Measurements from ENCODE around the gene PYGM.

The PYGM gene

DNA sequence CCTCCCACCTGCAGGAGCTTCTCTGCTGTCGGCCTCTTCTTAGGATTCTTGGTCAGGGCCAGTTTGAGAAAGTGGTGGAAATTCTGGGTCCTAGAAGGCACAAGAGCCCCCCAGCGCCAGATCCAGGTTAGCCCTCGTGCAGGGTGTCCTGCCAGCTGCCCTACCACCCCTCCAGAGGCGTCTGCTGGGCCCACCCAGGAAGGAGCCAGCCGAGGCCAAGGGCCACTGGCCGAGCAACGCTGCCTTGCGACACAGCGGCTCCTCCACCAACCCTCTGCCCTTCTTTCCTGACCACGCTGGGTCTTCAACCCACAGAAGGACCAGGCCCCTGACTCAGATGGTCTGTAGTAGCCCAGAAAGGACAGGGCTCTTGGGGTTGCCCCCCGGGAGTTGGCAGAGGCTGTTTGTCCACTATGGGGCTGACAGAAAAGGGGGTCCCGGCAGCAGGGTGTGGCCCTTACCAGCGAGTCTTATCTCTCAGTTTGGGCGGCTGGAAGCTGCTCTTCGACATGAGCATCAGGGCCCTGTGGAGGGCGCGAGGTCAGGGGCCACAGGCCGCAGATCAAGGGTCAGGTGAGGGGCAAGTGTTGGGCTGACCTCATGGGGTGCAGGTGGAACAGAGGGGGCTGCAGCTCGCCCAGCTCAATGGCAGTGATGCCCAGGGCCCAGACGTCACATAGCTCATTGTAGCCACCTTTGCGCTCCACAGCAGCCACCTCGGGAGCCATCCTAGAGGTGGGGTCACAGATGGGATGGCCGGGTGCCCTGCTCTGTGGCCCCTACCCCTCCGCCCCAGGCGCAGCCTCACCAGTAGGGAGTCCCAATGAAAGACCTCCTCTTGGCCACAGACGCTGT, 40.8 kb upstream of the PYGM start:
- Histone ChIP-seq H3K27me3 (ENCODE audit: control insufficient read depth in 5 of 5, insufficient read depth in 4 of 5, low read length in 5 of 5) (no peaks in the 10 kb centered on the region), H3K9me3 (ENCODE audit: control insufficient read depth in 5 of 5, low read length in 5 of 5) (no peaks in the 10 kb centered on the region), H3K9ac (ENCODE audit: low read length in 5 of 5) (no peak overlapping the region), H3K27ac (ENCODE audit: low read depth, low read length) (peak overlapping the region; percentile 70), H3K4me1 (ENCODE audit: control insufficient read depth in 5 of 5, insufficient read depth in 5 of 5, low read length in 5 of 5) (peaks cover 2 to 33% (median 29%) of the 10 kb centered on the region in 5 donors), H3K36me3 (ENCODE audit: control insufficient read depth in 5 of 5, insufficient read depth in 5 of 5, low read length in 5 of 5) (peaks cover 0 to 44% (median 37%) of the 10 kb centered on the region in 5 donors), H3K4me3 (ENCODE audit: low read depth in 1 of 5, low read length in 5 of 5) (no peak overlapping the region)

DNA sequence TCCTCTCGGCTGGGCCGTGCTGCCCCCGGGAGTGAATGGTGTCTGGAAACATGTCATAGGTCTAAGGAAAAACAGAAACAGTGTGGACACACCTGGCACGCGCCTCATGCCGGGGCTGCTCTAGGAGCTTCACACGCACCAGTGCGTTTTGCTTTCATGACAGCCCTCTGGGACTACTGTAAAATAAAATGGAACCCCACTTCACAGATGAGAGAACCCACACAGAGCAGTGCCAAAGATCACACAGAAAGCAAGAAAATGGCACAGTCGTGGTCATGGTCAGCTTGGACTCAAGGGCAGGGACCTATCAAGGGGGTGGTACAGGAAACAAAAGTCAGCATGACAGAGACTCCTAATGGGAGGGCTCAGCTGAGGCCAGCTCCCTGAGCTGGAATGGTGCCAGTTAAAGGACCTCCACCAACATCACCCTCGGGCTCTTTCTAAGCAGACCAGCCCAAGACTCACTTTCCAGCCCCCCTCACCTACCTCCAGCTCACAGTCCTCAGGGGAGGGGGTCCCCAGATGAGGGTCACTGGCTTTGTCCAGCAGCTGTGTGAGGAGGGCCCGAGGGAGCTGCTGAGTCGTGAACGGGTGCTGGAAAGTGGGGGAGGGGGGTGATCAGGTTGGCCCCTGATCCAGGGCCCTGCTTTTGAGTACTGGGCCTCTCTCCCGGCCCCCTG, 40.0 kb upstream of the PYGM start:
- H3K36me3 ChIP-seq (ENCODE audit: control insufficient read depth in 5 of 5, insufficient read depth in 5 of 5, low read length in 5 of 5), result peaks cover 0 to 36% (median 30%) of the 10 kb centered on the region in 5 donors
- H3K9me3 ChIP-seq (ENCODE audit: control insufficient read depth in 5 of 5, low read length in 5 of 5), result no peaks in the 10 kb centered on the region
- peaks cover 2 to 33% (median 29%) of the 10 kb centered on the region in 5 donors for H3K4me1 ChIP-seq (ENCODE audit: control insufficient read depth in 5 of 5, insufficient read depth in 5 of 5, low read length in 5 of 5)
- H3K27me3 ChIP-seq (ENCODE audit: control insufficient read depth in 5 of 5, insufficient read depth in 4 of 5, low read length in 5 of 5), result no peaks in the 10 kb centered on the region
- H3K27ac ChIP-seq (ENCODE audit: low read depth, low read length), result no peak overlapping the region
- H3K9ac ChIP-seq (ENCODE audit: low read length in 5 of 5), result peak overlapping the region in 1 of 5 donors; percentile 30
- H3K4me3 ChIP-seq (ENCODE audit: low read depth in 1 of 5, low read length in 5 of 5), result no peak overlapping the region

DNA sequence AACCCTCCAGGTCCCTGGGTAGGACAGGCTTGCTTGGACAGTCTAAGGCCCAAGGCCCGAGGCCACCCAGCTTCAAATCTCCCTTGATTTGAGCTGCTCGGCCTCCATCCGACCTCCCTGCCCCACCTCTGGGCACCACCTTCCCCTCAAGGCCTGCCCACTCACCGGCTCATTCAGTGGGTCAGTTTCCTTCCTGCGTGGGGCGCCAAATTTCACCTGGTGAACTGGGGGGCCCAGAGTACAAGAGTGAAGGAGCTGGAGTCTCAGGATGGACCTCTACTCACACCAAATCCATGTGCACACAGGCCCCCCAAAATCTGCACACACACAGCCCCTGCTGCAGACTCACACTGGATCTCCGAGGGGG, 39.5 kb upstream of the PYGM start:
- Histone ChIP-seq H3K4me1 (ENCODE audit: control insufficient read depth in 5 of 5, insufficient read depth in 5 of 5, low read length in 5 of 5) (peaks cover 2 to 32% (median 27%) of the 10 kb centered on the region in 5 donors), H3K36me3 (ENCODE audit: control insufficient read depth in 5 of 5, insufficient read depth in 5 of 5, low read length in 5 of 5) (peaks cover 0 to 34% (median 29%) of the 10 kb centered on the region in 5 donors), H3K4me3 (ENCODE audit: low read depth in 1 of 5, low read length in 5 of 5) (no peak overlapping the region), H3K27ac (ENCODE audit: low read depth, low read length) (no peak overlapping the region), H3K9ac (ENCODE audit: low read length in 5 of 5) (no peak overlapping the region), H3K9me3 (ENCODE audit: control insufficient read depth in 5 of 5, low read length in 5 of 5) (no peaks in the 10 kb centered on the region), H3K27me3 (ENCODE audit: control insufficient read depth in 5 of 5, insufficient read depth in 4 of 5, low read length in 5 of 5) (no peaks in the 10 kb centered on the region)

DNA sequence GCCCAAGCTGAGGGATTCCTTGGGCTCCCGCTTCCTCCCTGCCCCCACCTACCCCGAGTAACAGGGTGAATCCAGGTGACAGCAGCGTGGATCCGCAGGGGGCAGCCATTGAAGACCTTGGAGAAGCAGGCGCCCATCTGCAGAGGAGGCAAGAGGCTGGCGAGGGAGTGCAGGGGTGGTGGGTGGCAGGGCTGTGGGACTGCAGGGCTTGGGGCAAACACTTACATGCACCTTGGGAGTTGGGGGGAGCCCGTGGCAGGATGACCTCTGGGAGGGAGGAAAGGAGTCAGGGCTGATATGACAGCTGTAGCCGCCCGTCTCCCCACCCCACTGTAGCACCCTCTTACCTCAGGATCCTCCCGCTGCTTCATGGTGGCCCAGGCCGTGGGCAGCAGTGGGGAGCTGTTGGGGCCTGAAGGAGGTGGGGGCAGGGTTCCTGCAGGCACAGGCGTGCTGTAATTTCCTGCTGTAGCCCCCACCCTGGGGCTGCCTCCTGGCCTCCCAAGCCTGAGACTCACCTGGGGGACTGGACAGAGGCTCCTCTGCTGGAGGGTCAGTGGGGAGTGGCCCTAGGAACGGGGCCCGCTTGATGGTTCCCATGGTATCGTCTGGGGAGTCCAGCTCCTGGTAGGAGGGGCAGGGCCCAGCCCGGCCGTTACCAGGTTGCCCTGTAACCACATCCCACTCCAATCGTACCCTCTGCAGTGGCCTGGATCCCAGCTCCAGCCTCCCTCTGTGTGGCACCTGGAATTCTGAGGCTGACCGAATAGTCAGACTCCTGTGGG, 37.2 kb upstream of the PYGM start:
- Histone ChIP-seq H3K4me1 (ENCODE audit: control insufficient read depth in 5 of 5, insufficient read depth in 5 of 5, low read length in 5 of 5) (peaks cover 0 to 28% (median 10%) of the 10 kb centered on the region in 5 donors), H3K27ac (ENCODE audit: low read depth, low read length) (no peak overlapping the region), H3K36me3 (ENCODE audit: control insufficient read depth in 5 of 5, insufficient read depth in 5 of 5, low read length in 5 of 5) (peaks cover 0 to 37% (median 29%) of the 10 kb centered on the region in 5 donors), H3K4me3 (ENCODE audit: low read depth in 1 of 5, low read length in 5 of 5) (no peak overlapping the region), H3K27me3 (ENCODE audit: control insufficient read depth in 5 of 5, insufficient read depth in 4 of 5, low read length in 5 of 5) (no peaks in the 10 kb centered on the region), H3K9ac (ENCODE audit: low read length in 5 of 5) (no peak overlapping the region), H3K9me3 (ENCODE audit: control insufficient read depth in 5 of 5, low read length in 5 of 5) (no peaks in the 10 kb centered on the region)

DNA sequence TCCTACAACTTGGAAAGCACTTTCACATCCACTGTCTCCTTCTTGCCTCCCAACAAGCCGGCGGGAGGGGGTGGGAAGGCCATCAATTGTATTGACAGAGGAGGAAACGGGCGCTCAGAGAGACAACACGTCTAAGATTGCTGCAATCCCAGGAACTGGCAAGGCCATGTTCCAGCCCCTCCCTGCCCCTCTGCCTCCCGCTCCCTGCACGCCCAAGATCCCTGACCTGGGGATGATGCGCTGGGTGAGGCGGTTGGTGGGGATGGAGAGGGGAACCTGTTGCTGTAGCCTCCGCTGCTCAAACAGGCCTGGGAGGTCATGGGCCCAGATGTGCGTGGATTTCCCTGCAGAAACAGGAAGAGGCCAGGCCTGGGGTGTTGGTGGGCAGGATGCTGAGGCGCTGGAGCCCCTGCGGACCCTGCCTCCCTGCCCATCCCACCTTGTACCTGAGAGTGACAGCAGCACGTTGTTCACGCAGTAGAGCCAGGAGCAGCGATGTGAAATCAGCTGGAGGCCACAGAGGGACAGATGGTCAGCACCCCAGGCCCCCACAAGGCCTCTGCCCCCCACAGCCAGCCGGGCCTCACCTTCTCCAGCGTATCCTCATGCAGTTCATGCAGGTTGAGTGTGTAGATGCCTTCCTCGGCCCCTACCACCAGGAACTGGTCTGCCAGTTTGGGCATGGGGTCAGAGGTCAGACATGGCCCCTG, 36.4 kb upstream of the PYGM start:
- Histone ChIP-seq H3K9me3 (ENCODE audit: control insufficient read depth in 5 of 5, low read length in 5 of 5) (no peaks in the 10 kb centered on the region), H3K9ac (ENCODE audit: low read length in 5 of 5) (no peak overlapping the region), H3K27me3 (ENCODE audit: control insufficient read depth in 5 of 5, insufficient read depth in 4 of 5, low read length in 5 of 5) (no peaks in the 10 kb centered on the region), H3K36me3 (ENCODE audit: control insufficient read depth in 5 of 5, insufficient read depth in 5 of 5, low read length in 5 of 5) (peaks cover 0 to 44% (median 29%) of the 10 kb centered on the region in 5 donors), H3K27ac (ENCODE audit: low read depth, low read length) (no peak overlapping the region), H3K4me3 (ENCODE audit: low read depth in 1 of 5, low read length in 5 of 5) (no peak overlapping the region), H3K4me1 (ENCODE audit: control insufficient read depth in 5 of 5, insufficient read depth in 5 of 5, low read length in 5 of 5) (peaks cover 0 to 22% (median 3%) of the 10 kb centered on the region in 5 donors)

DNA sequence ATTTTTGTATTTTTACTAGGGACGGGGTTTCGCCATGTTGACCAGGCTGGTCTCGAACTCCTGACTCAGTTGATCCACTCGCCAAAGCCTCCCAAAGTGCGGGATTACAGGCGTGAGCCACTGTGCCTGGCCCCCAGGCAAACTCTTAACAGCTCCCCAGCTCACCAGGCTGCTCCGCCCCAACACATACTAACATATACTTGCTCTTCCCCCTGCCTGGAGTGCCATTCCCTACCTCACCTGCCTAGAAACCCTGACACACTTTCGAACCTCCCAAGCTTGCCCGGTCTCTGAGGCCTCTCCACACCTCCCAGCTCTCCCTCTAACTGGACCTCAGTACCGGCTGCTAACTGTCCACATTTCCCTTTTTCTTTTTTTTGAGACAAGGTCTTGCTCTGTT, 34.8 kb upstream of the PYGM start:
- Histone ChIP-seq H3K27me3 (ENCODE audit: control insufficient read depth in 5 of 5, insufficient read depth in 4 of 5, low read length in 5 of 5) (no peaks in the 10 kb centered on the region), H3K9me3 (ENCODE audit: control insufficient read depth in 5 of 5, low read length in 5 of 5) (no peaks in the 10 kb centered on the region), H3K4me1 (ENCODE audit: control insufficient read depth in 5 of 5, insufficient read depth in 5 of 5, low read length in 5 of 5) (peaks cover 0 to 17% (median 2%) of the 10 kb centered on the region in 5 donors), H3K9ac (ENCODE audit: low read length in 5 of 5) (no peak overlapping the region), H3K4me3 (ENCODE audit: low read depth in 1 of 5, low read length in 5 of 5) (no peak overlapping the region), H3K36me3 (ENCODE audit: control insufficient read depth in 5 of 5, insufficient read depth in 5 of 5, low read length in 5 of 5) (peaks cover 0 to 53% (median 35%) of the 10 kb centered on the region in 5 donors), H3K27ac (ENCODE audit: low read depth, low read length) (no peak overlapping the region)

DNA sequence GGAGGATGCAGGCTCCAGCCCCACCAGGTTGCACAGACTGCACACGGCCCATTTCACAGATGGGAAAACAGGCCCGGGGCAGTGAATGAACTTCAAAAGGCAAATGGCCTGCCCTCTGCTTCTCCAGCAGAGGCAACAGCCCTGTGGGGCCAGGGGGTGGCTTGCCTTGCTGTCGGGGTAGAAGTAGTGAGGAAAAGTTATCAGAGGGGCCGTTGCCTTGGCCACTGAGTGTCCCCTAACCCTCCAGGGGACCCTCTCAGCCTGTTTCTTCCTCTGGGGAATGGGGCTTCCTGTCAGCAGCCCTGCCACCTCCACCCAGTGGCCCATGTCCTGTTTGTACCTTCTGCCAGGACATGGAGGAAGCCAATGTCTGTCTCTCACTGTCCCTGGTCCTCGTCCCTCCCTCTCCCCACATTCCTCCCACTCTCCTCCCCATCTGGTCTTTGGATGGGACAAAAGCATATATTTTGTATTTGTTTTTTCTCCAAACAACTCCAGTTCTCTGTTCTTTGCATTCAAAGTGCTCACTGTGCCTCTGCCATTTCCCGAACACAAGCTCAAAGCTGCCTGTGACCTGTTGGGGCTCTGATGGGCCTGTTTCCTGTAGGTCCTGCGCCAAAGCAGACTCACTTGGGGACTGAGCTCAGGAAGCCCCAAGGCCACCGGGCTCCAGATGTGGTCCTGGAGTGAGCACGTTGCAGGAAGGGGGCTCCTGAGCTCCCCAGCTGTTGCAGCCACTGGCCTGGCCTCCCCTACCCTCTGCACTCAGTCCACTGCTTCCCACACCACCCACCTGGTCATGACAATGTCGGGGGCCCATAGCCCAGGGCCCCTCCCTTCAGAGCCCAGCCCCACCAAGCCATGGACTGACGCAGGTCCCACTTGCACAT, 33.7 kb upstream of the PYGM start:
- H3K27ac ChIP-seq (ENCODE audit: low read depth, low read length), result no peak overlapping the region
- H3K4me3 ChIP-seq (ENCODE audit: low read depth in 1 of 5, low read length in 5 of 5), result no peak overlapping the region
- no peaks in the 10 kb centered on the region for H3K9me3 ChIP-seq (ENCODE audit: control insufficient read depth in 5 of 5, low read length in 5 of 5)
- peak overlapping the region in 2 of 5 donors; percentile 6 to 53 for H3K9ac ChIP-seq (ENCODE audit: low read length in 5 of 5)
- H3K36me3 ChIP-seq (ENCODE audit: control insufficient read depth in 5 of 5, insufficient read depth in 5 of 5, low read length in 5 of 5), result peaks cover 0 to 53% (median 39%) of the 10 kb centered on the region in 5 donors
- peaks cover 0 to 17% (median 2%) of the 10 kb centered on the region in 5 donors for H3K4me1 ChIP-seq (ENCODE audit: control insufficient read depth in 5 of 5, insufficient read depth in 5 of 5, low read length in 5 of 5)
- H3K27me3 ChIP-seq (ENCODE audit: control insufficient read depth in 5 of 5, insufficient read depth in 4 of 5, low read length in 5 of 5), result no peaks in the 10 kb centered on the region

DNA sequence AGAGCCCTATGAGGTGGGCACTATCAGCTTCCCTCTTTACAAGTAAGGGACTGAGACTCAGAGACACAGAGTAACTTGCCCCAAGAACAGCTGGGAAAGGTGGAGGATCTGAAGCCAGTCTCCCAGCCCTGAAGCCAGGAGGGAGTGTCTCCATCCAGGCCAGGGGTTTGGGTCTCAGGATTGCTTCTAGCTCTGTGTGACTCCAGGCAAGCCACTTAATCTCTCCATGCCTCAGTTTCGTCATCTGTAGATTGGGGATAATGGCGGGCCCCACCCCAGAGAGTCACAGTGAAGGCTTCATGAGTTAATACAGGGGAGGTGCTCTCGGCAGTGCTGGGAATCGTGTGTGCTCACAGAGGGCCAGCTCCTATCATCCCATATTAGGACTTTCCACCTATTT, 32.7 kb upstream of the PYGM start:
- no peaks in the 10 kb centered on the region for H3K27me3 ChIP-seq (ENCODE audit: control insufficient read depth in 5 of 5, insufficient read depth in 4 of 5, low read length in 5 of 5)
- peaks cover 0 to 20% (median 5%) of the 10 kb centered on the region in 5 donors for H3K4me1 ChIP-seq (ENCODE audit: control insufficient read depth in 5 of 5, insufficient read depth in 5 of 5, low read length in 5 of 5)
- H3K9ac ChIP-seq (ENCODE audit: low read length in 5 of 5), result no peak overlapping the region
- no peak overlapping the region for H3K27ac ChIP-seq (ENCODE audit: low read depth, low read length)
- H3K4me3 ChIP-seq (ENCODE audit: low read depth in 1 of 5, low read length in 5 of 5), result no peak overlapping the region
- H3K36me3 ChIP-seq (ENCODE audit: control insufficient read depth in 5 of 5, insufficient read depth in 5 of 5, low read length in 5 of 5), result peaks cover 0 to 55% (median 42%) of the 10 kb centered on the region in 5 donors
- no peaks in the 10 kb centered on the region for H3K9me3 ChIP-seq (ENCODE audit: control insufficient read depth in 5 of 5, low read length in 5 of 5)
